Measurements from ENCODE around the gene TRAPPC11. TPM values are rescaled to one million over a fixed set of nuclear protein-coding genes. Genes with fewer than 3 reads are reported as not detected.

TRAPPC11 gene
- total RNA-seq, 2 experiments from 2014 or later = 29.7 to 30.2 TPM

GRCh38 chr4:183657564-183657963, 1.5 kb upstream of the TRAPPC11 start:
- Mint-ChIP-seq H3K27ac (no peak overlapping the region), H3K27me3 (no peaks in the 10 kb centered on the region), H3K9me3 (no peaks in the 10 kb centered on the region), H3K36me3 (peaks cover 17% of the 10 kb centered on the region), H3K4me1 (ENCODE audit: low read depth) (peaks cover 31% of the 10 kb centered on the region), H3K4me3 (peak overlapping the region; percentile 85)
- no peak for DNase-seq
- CTCF ChIA-PET = no interaction called here
- intact Hi-C loops (cut with micrococcal nuclease) = no loop called here
- POLR2A ChIA-PET = no interaction called here

GRCh38 chr4:183658362-183659028, 598 bp upstream of the TRAPPC11 start:
- Mint-ChIP-seq H3K27ac (peak overlapping the region; percentile 62), H3K27me3 (no peaks in the 10 kb centered on the region), H3K9me3 (no peaks in the 10 kb centered on the region), H3K4me3 (peak overlapping the region; percentile 85), H3K4me1 (ENCODE audit: low read depth) (peaks cover 31% of the 10 kb centered on the region), H3K36me3 (peaks cover 10% of the 10 kb centered on the region)
- peak; percentile 22 for DNase-seq
- CTCF ChIA-PET = interaction anchor here (1.4 kb wide), 1 partner anchor 189 kb away, joined by 5 read pairs; no protein-coding TSS in a partner anchor
- intact Hi-C loops (cut with micrococcal nuclease) = loop anchor here (1.0 to 2.0 kb wide), 5 partner anchors 64 to 740 kb away; partner anchors contain the start of gene CDKN2AIP
- POLR2A ChIA-PET = interaction anchor here (1.1 kb wide), 2 partner anchors 154 to 215 kb away, joined by 3 to 6 read pairs; partner anchors contain the start of genes CDKN2AIP and ING2

- Mint-ChIP-seq H3K4me1 (ENCODE audit: low read depth) (peaks cover 35% of the 10 kb centered on the region), H3K9me3 (no peaks in the 10 kb centered on the region)
- no peak for DNase-seq
These were observed 764 bp downstream of the TRAPPC11 start for GRCh38 chr4:183659872-183660242.

GRCh38 chr4:183666088-183666487, 7.0 kb downstream of the TRAPPC11 start:
- no peak for DNase-seq
- ChIA-PET CTCF (no interaction called here), POLR2A (no interaction called here)
- Mint-ChIP-seq H3K4me1 (ENCODE audit: low read depth) (peaks cover 8% of the 10 kb centered on the region), H3K27me3 (no peaks in the 10 kb centered on the region), H3K9me3 (no peaks in the 10 kb centered on the region), H3K36me3 (peaks cover 26% of the 10 kb centered on the region), H3K27ac (no peak overlapping the region), H3K4me3 (no peak overlapping the region)
- intact Hi-C loops (cut with micrococcal nuclease) = no loop called here

More at GRCh38 chr4:183659872-183660242, 764 bp downstream of the TRAPPC11 start:
- Mint-ChIP-seq H3K4me3 (peak overlapping the region; percentile 85), H3K27ac (peak overlapping the region; percentile 80), H3K27me3 (no peaks in the 10 kb centered on the region), H3K36me3 (peaks cover 10% of the 10 kb centered on the region)
- CTCF ChIA-PET = interaction anchor here (0.9 to 1.4 kb wide), 3 partner anchors 13 to 190 kb away, joined by 3 to 5 read pairs (median 3); no protein-coding TSS in a partner anchor
- intact Hi-C loops (cut with micrococcal nuclease) = loop anchor here (1.0 to 2.0 kb wide), 6 partner anchors 63 to 742 kb away; partner anchors contain the start of gene CDKN2AIP
- POLR2A ChIA-PET = interaction anchor here (0.7 to 1.1 kb wide), 3 partner anchors 155 to 216 kb away, joined by 3 to 6 read pairs (median 3); partner anchors contain the start of genes CDKN2AIP and ING2

- POLR2A ChIA-PET = no interaction called here
- CTCF ChIA-PET = no interaction called here
- Mint-ChIP-seq H3K9me3 (no peaks in the 10 kb centered on the region), H3K27me3 (no peaks in the 10 kb centered on the region), H3K4me3 (no peak overlapping the region), H3K36me3 (peaks cover 24% of the 10 kb centered on the region), H3K27ac (no peak overlapping the region), H3K4me1 (ENCODE audit: low read depth) (peaks cover 3% of the 10 kb centered on the region)
- intact Hi-C loops (cut with micrococcal nuclease) = no loop called here
- no peak for DNase-seq
These were observed 11.2 kb downstream of the TRAPPC11 start for GRCh38 chr4:183670251-183670650.

GRCh38 chr4:183670960-183671555, 12.0 kb downstream of the TRAPPC11 start:
- POLR2A ChIA-PET = no interaction called here
- H3K9me3 Mint-ChIP-seq = no peaks in the 10 kb centered on the region
- intact Hi-C loops (cut with micrococcal nuclease) = no loop called here
- no peaks in the 10 kb centered on the region for H3K4me1 Mint-ChIP-seq (ENCODE audit: low read depth)
- H3K36me3 Mint-ChIP-seq = peaks cover 19% of the 10 kb centered on the region
- CTCF ChIA-PET = no interaction called here
- no peak overlapping the region for H3K27ac Mint-ChIP-seq
- no peaks in the 10 kb centered on the region for H3K27me3 Mint-ChIP-seq
- no peak overlapping the region for H3K4me3 Mint-ChIP-seq
- no peak for DNase-seq

- no peaks in the 10 kb centered on the region for H3K4me1 Mint-ChIP-seq (ENCODE audit: low read depth)
- no peak overlapping the region for H3K4me3 Mint-ChIP-seq
- no peaks in the 10 kb centered on the region for H3K9me3 Mint-ChIP-seq
- POLR2A ChIA-PET = no interaction called here
- DNase-seq = no peak
- CTCF ChIA-PET = no interaction called here
- H3K27me3 Mint-ChIP-seq = no peaks in the 10 kb centered on the region
- peaks cover 16% of the 10 kb centered on the region for H3K36me3 Mint-ChIP-seq
- intact Hi-C loops (cut with micrococcal nuclease) = no loop called here
- no peak overlapping the region for H3K27ac Mint-ChIP-seq
These were observed 15.1 kb downstream of the TRAPPC11 start for GRCh38 chr4:183674153-183674552.

- no peaks in the 10 kb centered on the region for H3K9me3 Mint-ChIP-seq
- CTCF ChIA-PET = no interaction called here
These were observed 16.5 kb downstream of the TRAPPC11 start for GRCh38 chr4:183675625-183676024.

GRCh38 chr4:183681119-183681518, 22.0 kb downstream of the TRAPPC11 start:
- POLR2A ChIA-PET = no interaction called here
- no peak for DNase-seq
- Mint-ChIP-seq H3K4me1 (ENCODE audit: low read depth) (no peaks in the 10 kb centered on the region), H3K36me3 (peaks cover 27% of the 10 kb centered on the region), H3K27me3 (no peaks in the 10 kb centered on the region), H3K9me3 (no peaks in the 10 kb centered on the region), H3K27ac (no peak overlapping the region), H3K4me3 (no peak overlapping the region)
- CTCF ChIA-PET = no interaction called here
- intact Hi-C loops (cut with micrococcal nuclease) = no loop called here

More at GRCh38 chr4:183675625-183676024, 16.5 kb downstream of the TRAPPC11 start:
- peaks cover 14% of the 10 kb centered on the region for H3K36me3 Mint-ChIP-seq
- POLR2A ChIA-PET = no interaction called here
- intact Hi-C loops (cut with micrococcal nuclease) = no loop called here
- H3K27me3 Mint-ChIP-seq = no peaks in the 10 kb centered on the region
- H3K4me1 Mint-ChIP-seq (ENCODE audit: low read depth) = no peaks in the 10 kb centered on the region
- no peak for DNase-seq
- no peak overlapping the region for H3K4me3 Mint-ChIP-seq
- H3K27ac Mint-ChIP-seq = no peak overlapping the region

- no peak for DNase-seq
- Mint-ChIP-seq H3K4me3 (no peak overlapping the region), H3K4me1 (ENCODE audit: low read depth) (no peaks in the 10 kb centered on the region), H3K36me3 (peaks cover 30% of the 10 kb centered on the region), H3K27ac (no peak overlapping the region), H3K9me3 (no peaks in the 10 kb centered on the region), H3K27me3 (no peaks in the 10 kb centered on the region)
- ChIA-PET POLR2A (interaction anchor here (0.6 kb wide), 1 partner anchor 9 kb away, joined by 5 read pairs; no protein-coding TSS in a partner anchor), CTCF (interaction anchor here (0.8 kb wide), 1 partner anchor 213 kb away, joined by 3 read pairs; no protein-coding TSS in a partner anchor)
- intact Hi-C loops (cut with micrococcal nuclease) = no loop called here
These were observed 27.4 kb downstream of the TRAPPC11 start for GRCh38 chr4:183686461-183686860.

- Mint-ChIP-seq H3K27me3 (no peaks in the 10 kb centered on the region), H3K4me1 (ENCODE audit: low read depth) (no peaks in the 10 kb centered on the region), H3K36me3 (peaks cover 34% of the 10 kb centered on the region), H3K9me3 (no peaks in the 10 kb centered on the region), H3K27ac (no peak overlapping the region), H3K4me3 (no peak overlapping the region)
- intact Hi-C loops (cut with micrococcal nuclease) = no loop called here
- no peak for DNase-seq
- ChIA-PET CTCF (no interaction called here), POLR2A (no interaction called here)
These were observed 29.1 kb downstream of the TRAPPC11 start for GRCh38 chr4:183688216-183688615.

GRCh38 chr4:183691006-183691405, 31.9 kb downstream of the TRAPPC11 start:
- intact Hi-C loops (cut with micrococcal nuclease) = no loop called here
- no peak for DNase-seq
- H3K4me3 Mint-ChIP-seq = no peak overlapping the region
- H3K27me3 Mint-ChIP-seq = no peaks in the 10 kb centered on the region
- no peaks in the 10 kb centered on the region for H3K4me1 Mint-ChIP-seq (ENCODE audit: low read depth)
- CTCF ChIA-PET = interaction anchor here (1.0 kb wide), 1 partner anchor 14 kb away, joined by 3 read pairs; no protein-coding TSS in a partner anchor
- H3K36me3 Mint-ChIP-seq = peaks cover 33% of the 10 kb centered on the region
- no peaks in the 10 kb centered on the region for H3K9me3 Mint-ChIP-seq
- no peak overlapping the region for H3K27ac Mint-ChIP-seq
- POLR2A ChIA-PET = interaction anchor here (1.1 kb wide), 1 partner anchor 54 kb away, joined by 3 read pairs; no protein-coding TSS in a partner anchor
